Mesothelial cell of epicardium (in vitro differentiated cells): ENCODE results near the gene LMX1B. TPM values are rescaled to one million over a fixed set of nuclear protein-coding genes. Genes with fewer than 3 reads are reported as not detected.

ENCODE experiments used
- DNase-seq, 2 experiments: peaks; one replicate each; pipeline ENCODE4 v3.0.0; 2021; ENCODE audit warnings: low spot score in 2 of 2; ENCODE audit not compliant: unreplicated experiment in 2 of 2
- H3K27ac Mint-ChIP-seq: 2 replicates; pipeline ENCODE4 v1.8.0; 2021; ENCODE audit warnings: mixed read lengths
- H3K27me3 Mint-ChIP-seq: 2 replicates; pipeline ENCODE4 v1.8.0; 2021; ENCODE audit warnings: low read depth, mixed read lengths
- H3K36me3 Mint-ChIP-seq: 2 replicates; pipeline ENCODE4 v1.8.0; 2021; ENCODE audit warnings: mixed read lengths
- H3K4me1 Mint-ChIP-seq: 2 replicates; pipeline ENCODE4 v1.8.0; 2021; ENCODE audit warnings: mixed read lengths
- H3K4me3 Mint-ChIP-seq: 2 replicates; pipeline ENCODE4 v1.8.0; 2021; ENCODE audit warnings: mild to moderate bottlenecking, moderate library complexity, mixed read lengths
- H3K9me3 Mint-ChIP-seq: 2 replicates; pipeline ENCODE4 v1.8.0; 2021; ENCODE audit warnings: mixed read lengths
- CTCF ChIP-seq: fragments of 200-600 bp; sonication (generic); IDR thresholded peaks from one replicate; pipeline ENCODE4 v1.5.0; 2021; ENCODE audit warnings: antibody characterized with exemption; ENCODE audit not compliant: unreplicated experiment
- total RNA-seq: library from RNA; stranded (reverse); gene quantifications from 3 replicates; pipeline ENCODE4 v1.2.1, GENCODE V29; 2021

The LMX1B gene
- total RNA-seq, 1 donor from 2014 or later = 0.09 TPM

GRCh38 chr9:126693428-126693944 is 79.8 kb downstream of the LMX1B start:
- no peak for DNase-seq
- H3K4me1 Mint-ChIP-seq = peaks cover 2% of the 10 kb centered on the region
- H3K4me3 Mint-ChIP-seq = no peak overlapping the region
- no peak for TF ChIP-seq CTCF
- H3K9me3 Mint-ChIP-seq = no peaks in the 10 kb centered on the region
- H3K27me3 Mint-ChIP-seq = peaks cover 71% of the 10 kb centered on the region
- H3K36me3 Mint-ChIP-seq = no peaks in the 10 kb centered on the region
- no peak overlapping the region for H3K27ac Mint-ChIP-seq

- H3K9me3 Mint-ChIP-seq = no peaks in the 10 kb centered on the region
- no peaks in the 10 kb centered on the region for H3K36me3 Mint-ChIP-seq
- H3K27me3 Mint-ChIP-seq = peaks cover 66% of the 10 kb centered on the region
- no peak overlapping the region for H3K27ac Mint-ChIP-seq
- no peak overlapping the region for H3K4me3 Mint-ChIP-seq
- DNase-seq = no peak
- TF ChIP-seq CTCF = no peak
- peaks cover 2% of the 10 kb centered on the region for H3K4me1 Mint-ChIP-seq
These were observed 80.7 kb downstream of the LMX1B start for GRCh38 chr9:126694206-126695081.

- H3K27me3 Mint-ChIP-seq = peaks cover 60% of the 10 kb centered on the region
- no peak overlapping the region for H3K27ac Mint-ChIP-seq
- H3K36me3 Mint-ChIP-seq = no peaks in the 10 kb centered on the region
- no peaks in the 10 kb centered on the region for H3K9me3 Mint-ChIP-seq
- no peak for DNase-seq
- H3K4me1 Mint-ChIP-seq = peaks cover 7% of the 10 kb centered on the region
- H3K4me3 Mint-ChIP-seq = no peak overlapping the region
- TF ChIP-seq CTCF = no peak
These were observed 81.5 kb downstream of the LMX1B start for GRCh38 chr9:126695186-126695585.

- H3K27me3 Mint-ChIP-seq = peaks cover 55% of the 10 kb centered on the region
- H3K27ac Mint-ChIP-seq = no peak overlapping the region
- peaks cover 11% of the 10 kb centered on the region for H3K4me1 Mint-ChIP-seq
- TF ChIP-seq CTCF = no peak
- no peak for DNase-seq
- H3K36me3 Mint-ChIP-seq = no peaks in the 10 kb centered on the region
- H3K4me3 Mint-ChIP-seq = no peak overlapping the region
- H3K9me3 Mint-ChIP-seq = no peaks in the 10 kb centered on the region
These were observed 82.1 kb downstream of the LMX1B start for GRCh38 chr9:126695701-126696400.

GRCh38 chr9:126696401-126697145 is 82.8 kb downstream of the LMX1B start:
- peaks cover 53% of the 10 kb centered on the region for H3K27me3 Mint-ChIP-seq
- H3K27ac Mint-ChIP-seq = no peak overlapping the region
- H3K4me1 Mint-ChIP-seq = peaks cover 15% of the 10 kb centered on the region
- no peak overlapping the region for H3K4me3 Mint-ChIP-seq
- DNase-seq = no peak
- TF ChIP-seq CTCF = no peak
- no peaks in the 10 kb centered on the region for H3K36me3 Mint-ChIP-seq
- H3K9me3 Mint-ChIP-seq = no peaks in the 10 kb centered on the region
